UCSD-AML1 (cell line): ENCODE results near the gene DOCK9.

Experiments used
- DNase-seq: peaks from one replicate; lab custom pipeline; 2025; ENCODE audit not compliant: unreplicated experiment; lab: John Stamatoyannopoulos, UW

Gene DOCK9, protein sequence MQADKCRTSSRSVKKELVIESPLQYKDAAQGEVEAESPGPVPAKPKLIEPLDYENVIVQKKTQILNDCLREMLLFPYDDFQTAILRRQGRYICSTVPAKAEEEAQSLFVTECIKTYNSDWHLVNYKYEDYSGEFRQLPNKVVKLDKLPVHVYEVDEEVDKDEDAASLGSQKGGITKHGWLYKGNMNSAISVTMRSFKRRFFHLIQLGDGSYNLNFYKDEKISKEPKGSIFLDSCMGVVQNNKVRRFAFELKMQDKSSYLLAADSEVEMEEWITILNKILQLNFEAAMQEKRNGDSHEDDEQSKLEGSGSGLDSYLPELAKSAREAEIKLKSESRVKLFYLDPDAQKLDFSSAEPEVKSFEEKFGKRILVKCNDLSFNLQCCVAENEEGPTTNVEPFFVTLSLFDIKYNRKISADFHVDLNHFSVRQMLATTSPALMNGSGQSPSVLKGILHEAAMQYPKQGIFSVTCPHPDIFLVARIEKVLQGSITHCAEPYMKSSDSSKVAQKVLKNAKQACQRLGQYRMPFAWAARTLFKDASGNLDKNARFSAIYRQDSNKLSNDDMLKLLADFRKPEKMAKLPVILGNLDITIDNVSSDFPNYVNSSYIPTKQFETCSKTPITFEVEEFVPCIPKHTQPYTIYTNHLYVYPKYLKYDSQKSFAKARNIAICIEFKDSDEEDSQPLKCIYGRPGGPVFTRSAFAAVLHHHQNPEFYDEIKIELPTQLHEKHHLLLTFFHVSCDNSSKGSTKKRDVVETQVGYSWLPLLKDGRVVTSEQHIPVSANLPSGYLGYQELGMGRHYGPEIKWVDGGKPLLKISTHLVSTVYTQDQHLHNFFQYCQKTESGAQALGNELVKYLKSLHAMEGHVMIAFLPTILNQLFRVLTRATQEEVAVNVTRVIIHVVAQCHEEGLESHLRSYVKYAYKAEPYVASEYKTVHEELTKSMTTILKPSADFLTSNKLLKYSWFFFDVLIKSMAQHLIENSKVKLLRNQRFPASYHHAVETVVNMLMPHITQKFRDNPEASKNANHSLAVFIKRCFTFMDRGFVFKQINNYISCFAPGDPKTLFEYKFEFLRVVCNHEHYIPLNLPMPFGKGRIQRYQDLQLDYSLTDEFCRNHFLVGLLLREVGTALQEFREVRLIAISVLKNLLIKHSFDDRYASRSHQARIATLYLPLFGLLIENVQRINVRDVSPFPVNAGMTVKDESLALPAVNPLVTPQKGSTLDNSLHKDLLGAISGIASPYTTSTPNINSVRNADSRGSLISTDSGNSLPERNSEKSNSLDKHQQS (N-terminal part only)

DNA sequence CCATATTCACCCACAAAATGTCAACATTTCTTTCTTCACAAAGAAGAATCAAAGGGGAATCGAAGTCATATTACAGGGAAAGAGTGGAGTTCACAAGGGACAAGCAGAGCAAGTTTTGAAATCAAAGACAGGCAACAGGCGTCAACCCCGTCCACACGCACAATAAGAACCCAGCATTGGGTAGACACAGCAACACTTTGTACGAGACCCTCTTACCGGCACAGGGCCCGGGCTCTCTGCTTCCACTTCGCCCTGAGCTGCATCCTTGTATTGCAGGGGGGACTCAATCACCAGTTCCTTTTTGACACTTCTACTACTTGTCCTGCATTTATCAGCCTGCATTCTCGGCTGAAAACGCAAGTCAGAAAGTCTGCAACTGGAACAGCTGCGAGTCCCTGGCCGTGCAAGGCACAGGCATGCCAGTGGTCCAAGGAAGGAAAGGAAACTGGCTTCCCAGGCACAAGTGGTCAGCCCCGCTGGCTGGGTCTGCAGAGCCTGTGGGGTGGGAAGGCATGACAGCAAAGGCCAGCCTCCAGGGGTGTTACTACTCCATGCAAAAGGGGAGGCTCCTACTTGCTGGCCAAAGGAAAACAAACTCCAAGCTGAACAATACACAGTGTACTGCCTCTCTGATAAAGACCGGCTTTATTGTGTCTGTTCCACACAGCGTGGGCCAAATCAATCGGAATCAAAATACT is at the start of gene DOCK9:
DOCK9 (minus strand) TSS at position 497 of the 698 bp plus-strand sequence; CDS start at position 342, 155 bp downstream.
- DNase-seq, result no peak

DNA sequence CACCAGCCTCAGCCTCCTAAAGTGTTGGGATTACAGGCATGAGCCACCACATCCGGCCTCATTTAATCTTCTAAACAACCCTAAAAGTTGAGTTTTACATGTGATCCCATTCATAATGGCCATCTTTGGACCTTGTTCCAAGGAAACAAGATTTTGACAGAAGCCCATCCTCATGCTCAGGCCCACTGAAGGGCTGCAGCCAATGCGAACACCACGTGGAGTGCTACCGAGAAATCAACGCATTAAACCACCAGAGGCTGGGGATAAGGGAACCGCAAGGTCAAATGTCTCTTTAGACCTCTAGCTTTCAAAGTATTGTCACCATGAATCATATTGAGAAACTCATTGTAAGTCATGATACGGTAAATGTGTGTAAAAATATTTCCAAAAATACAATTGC is 49.4 kb upstream of the DOCK9 start:
- no peak for DNase-seq

DNA sequence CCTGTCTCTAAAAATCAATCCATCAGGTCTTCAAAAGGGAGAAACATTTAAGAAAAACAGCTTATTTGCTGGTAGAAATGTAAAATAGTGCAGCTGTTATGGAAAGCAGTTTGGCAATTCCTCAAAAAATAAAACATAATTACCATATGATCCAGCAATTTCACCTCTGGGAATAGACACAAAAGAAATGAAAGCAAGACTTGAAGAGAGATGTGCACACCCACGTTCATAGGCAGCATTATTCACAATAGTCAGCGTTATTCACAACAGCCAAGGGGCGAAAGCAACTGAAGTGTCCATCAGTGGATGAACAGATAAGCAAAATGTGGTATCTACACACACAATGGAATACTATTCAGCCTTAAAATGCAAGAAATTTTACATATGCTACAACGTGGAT is 45.1 kb upstream of the DOCK9 start:
- DNase-seq, result no peak

DNA sequence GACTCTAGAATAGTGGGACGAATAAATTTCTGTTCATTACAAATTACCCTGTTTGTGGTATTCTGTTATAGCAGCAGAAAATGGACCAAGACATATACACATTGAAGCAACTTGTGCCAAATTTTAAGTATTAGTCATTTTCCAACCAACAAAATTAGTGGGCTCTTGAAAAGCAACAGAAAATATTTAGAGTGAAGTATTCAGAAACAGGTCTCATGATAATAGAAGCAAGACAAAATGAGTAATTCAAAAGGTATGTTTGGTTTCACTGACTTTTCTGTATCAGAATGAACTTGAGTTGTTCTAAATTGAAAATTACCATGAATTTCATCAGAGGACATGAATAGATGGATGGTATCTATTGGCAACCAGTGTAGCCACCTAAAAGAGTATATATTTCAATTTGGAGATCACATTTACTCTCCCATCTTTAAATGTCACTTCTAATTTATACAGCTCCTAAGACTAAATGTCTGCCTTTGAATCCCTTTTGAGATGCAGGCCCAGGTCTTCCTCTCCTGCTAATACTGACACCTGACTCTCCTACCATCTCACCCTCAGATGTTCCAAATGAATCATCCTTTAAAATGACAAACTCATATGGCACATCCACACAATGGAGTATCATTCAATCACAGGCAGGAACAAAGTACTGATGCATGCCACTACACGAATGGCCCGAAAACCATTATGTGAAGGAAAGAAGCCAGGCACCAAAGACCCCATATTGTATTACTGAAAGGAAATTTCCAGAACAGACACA is 40.7 kb upstream of the DOCK9 start:
- DNase-seq, result no peak

DNA sequence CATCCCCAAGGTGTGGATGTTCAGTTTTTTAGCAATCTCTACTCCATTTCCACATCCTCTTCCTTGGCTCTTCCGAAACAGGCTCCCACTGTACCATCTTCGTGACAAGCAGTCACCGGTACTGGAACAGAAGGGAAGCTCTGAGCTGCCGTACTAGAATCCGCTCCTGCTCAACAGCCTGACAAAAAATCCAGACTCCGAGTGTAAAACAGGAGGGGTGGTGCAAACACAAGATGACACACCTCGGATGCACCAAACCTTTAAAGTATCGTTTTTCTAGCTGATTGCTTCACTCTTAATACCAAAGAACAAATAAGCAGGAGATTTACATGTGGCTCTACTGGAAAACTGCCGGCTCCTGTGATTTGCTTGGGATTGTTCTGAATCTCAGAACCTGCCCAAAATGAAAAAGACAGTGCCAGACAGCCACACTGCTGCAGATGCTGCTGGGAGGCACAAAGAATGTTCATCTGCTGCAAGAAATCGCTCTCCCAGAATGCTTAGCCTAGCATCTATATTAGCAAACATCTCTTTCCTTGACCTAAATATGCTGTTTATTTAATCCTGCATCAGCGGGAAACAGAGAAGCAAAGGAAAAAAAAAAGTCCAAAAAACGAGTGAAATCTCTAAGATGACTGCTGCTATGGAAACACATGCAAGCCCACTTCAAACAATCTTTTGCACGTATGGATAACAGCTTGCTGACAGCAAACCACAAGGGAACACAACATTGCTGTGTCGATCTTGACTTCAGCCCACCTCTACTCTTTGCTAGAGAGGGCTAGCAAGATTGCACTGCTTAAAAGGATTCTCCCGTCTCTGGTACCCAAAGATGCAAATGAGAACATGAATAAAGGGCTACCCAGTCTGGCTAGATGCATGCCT is 38.0 kb upstream of the DOCK9 start:
- DNase-seq, result no peak

DNA sequence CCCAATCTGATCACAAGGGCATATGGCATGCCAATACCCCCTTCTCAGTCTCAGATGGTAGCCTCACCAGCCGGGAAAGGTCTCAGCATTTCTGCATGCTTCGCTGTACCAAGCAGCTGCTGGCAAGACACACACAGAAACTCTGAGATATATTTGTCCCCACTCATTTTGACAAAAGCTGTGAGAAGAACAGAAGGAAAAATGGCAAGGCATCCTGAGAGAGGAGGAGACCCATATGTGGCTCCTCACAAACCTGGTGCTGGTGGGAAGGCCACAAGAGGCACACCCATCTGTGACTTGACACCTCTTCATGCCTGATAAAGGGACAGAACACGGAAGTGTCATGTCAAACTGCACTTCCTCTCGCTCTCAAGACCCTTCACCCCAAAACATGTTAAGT is 36.7 kb upstream of the DOCK9 start:
- DNase-seq, result no peak

DNA sequence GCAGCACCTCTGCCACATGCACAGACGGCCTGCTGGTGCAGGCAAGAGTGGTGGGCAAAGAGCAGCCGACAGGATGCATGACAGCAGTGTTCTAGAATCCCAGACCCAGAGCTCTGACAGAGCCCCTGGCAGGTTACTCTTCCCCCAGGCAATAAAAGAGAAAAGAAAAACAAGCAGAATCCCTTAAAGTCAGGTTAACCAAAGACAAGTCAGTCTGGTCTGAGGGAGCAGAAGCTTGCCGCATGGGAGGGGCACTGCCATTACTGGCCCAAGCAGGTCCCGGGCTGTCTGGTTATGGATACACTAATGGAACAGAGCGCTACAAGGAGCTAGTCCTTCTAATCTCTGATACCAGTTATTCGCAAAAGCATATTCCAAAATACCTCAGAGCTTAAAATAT is 36.1 kb upstream of the DOCK9 start:
- no peak for DNase-seq

DNA sequence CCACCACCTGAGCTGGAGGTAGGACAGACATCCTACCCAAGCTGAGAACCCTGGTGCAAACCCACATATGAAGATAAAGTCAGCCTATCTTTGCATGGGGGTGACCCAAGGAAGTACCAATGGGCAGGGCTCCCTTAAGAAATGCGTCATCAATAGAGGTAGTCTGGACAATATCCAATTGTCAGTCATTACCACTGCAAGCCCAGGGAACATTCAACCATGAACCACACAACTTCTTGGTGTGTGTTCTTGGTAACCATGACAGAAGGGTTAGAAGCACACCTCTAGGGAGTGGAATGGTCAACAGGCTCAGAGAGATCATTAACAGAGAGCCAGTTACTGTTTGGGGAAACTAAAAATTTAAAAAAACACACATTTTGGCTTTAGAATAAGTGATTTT is 34.7 kb upstream of the DOCK9 start:
- DNase-seq, result no peak

DNA sequence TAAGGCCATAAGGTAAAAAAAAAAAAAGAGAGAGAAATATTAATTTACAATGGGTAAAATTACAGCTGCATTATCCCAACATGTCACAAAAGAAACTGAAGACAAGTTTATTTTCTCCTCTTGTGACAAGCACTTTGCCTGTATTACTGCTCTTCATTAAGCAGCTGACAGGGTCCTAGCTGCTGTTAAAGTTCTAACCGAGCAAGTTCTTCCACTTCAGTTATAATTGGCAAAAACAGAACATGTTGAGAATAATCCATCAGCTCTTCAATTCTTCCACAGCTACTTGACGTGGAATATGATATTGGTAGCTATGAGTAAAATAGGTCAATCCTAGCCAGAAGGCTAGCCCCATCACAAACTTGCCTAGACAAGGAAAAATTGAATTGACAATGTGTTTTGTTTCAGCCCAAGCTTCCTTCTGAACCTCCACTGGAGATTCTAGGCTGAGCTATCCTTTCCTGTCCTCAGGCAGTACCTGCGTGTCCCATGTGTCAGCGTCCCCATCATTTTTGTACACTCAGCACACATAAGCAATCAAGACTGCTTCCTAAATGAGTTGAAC is 32.2 kb upstream of the DOCK9 start:
- no peak for DNase-seq

DNA sequence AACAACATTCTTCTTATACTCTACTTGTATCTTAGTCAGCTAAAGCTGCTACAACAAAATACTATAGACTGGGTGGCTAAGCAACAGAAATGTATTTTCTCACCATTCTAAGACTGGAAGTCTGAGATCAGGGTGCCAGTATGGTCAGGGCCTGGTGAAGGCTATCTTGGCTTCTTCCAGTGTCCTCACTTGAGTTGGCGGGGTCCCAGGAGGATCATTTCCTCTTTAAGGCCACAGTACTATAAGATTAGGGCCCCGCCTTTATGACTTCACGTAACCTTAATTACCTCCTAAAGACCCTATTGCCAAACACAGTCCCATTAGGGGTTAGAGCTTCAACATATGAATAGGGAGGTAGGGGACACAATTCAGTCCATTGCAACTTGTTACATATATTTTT is 30.7 kb upstream of the DOCK9 start:
- no peak for DNase-seq

DNA sequence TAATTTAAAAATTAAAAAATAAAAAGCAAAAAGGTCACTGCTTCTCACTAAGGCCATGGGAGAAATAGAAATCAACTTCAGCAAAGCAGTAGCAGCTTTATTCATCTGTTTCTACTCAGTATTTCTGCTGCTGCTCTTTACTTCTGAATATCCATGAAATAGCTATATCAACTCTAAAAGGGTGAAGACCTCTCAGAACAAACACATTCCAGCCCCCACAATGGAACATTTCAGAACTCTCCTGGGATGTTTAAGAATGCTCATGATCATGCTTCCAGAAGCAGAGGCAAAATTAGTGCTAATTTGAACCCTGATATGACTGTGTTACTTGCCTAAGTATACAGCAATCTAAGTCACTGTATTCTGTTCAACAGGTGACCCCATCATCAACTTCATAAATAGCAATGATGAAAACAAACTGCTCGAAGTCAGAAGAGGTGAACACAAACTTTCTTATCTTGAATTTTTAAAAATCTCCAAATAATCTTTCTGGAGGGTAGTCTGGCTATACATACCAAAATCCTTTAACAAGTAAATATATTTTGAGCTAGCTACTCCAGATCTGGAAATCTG is 29.6 kb upstream of the DOCK9 start:
- DNase-seq, result no peak

DNA sequence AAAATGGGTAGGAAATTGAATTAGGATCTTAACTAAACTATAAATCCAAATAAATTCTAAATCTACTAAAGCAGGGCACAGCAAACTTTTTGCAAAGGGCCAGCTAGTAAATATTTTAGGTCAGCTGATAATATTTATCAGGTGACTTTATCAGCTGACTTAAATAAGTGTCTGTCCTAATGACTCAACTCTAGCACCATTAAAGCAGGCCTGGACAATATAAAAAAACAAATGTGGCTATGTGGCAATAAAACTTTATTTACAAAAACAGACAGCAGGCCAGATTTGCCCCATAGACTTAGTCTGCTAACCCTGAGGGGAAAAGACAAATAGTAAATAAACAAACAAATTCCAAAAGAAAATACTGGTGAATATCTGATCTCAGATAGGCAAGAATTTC is 27.7 kb upstream of the DOCK9 start:
- no peak for DNase-seq

DNA sequence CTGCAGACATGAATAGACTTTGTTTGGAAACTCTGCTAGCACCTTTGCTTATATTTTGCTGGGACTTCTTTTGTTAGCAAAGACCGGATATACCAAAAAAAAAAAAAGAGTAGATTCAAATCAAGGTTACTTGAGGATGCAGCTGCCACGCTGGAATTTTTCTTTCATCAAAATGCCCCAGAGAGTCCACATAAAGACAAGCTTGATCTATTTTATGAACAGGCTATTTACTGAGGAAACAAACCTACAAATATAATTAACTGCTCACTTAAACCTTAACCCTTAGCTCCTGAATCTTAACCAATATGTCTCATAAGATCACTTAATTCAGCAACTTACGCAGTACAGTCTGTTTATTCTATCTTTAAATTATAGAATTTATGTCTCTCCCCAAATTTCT is 27.1 kb upstream of the DOCK9 start:
- DNase-seq, result no peak

DNA sequence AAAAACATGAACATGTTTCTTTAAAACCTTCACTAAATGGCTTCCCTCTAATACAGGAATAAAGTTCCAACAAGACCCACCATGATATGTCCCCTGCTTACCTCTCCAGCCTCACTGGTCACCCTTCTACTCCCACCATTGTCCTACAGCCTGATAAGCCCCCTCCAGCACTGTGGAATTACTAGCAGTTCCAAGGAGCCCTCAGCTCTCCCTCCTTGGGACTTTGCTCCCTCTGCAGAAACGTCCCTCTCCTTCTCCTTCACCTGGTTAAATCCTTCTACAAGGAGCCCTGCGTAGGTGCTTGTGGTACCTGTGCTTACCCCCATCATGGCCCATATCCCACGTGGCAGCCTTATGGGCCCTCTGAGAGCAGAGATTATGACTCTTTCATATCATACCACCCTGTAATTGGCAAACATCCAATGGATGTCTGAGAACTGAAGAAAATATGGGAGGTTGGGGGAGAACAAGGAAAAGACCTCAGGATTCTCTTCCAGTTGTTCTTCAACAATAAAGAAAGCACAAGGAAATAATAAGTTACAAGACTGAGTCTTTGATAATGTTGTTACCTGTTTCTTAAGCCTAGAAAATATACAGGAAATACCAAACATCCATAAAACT is 26.1 kb upstream of the DOCK9 start:
- DNase-seq, result no peak

DNA sequence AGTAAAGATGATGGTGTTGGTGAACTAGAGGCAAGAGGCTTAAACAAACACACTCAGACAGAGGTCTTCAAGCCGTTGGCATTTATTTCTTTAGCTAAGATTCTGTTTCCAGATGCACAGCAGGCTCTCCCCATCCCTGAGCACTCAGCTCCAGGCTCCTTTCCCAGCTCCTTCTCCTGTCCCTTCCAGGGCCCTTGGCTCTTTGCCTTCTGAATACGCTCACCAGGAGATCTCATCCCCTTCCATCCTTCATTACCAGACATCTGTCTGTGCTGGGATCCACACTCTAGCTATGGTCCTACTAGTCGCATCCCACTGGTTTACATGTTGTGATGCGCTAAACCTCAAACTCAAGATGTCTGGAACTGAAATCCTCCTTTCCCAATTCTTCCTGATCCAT is 25.3 kb upstream of the DOCK9 start:
- DNase-seq, result no peak

DNA sequence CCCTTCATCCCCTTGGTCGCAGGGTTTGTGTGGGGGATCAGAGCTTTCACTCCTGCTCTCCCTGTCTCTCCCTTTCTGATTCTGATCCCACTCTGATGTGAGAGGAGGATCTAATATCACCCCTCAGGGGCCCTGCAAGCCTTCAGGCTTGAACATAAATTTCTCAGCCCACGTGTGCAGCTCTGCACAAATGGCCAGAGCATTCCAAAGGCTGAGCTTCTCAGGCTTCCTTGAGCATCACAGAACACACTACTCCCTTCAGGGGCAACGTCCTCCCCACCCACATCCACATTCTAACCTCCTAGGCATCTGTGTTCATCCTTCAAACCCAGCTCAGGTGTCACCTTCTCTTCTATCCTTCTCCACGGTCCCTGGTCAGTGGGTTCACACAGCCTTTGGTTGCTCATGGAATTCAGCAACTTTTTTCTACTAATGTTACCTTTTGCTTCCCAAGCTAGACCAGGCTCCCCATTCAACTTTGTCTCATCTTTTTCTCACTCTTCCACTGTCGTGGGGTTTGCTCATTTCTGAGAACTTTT is 24.4 kb upstream of the DOCK9 start:
- no peak for DNase-seq

DNA sequence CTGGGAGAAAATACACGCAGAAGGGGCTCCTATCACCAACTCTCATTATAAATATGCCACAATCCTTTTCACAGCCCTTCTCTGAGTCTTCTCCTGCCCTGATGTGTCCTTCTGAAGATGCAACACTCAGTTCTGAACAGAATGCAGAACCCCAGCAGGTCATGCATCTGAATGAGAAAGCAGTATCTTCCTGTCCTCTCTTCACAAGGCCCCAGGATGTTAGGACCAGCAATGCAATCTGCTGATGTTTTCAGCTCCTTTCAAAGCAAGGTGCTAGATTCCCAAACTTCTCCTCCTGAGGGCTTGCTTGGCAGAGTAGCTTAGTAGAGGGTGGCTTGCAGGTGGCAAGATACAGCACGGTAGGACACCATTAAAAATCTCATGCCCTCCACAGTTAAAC is 22.3 kb upstream of the DOCK9 start:
- no peak for DNase-seq

DNA sequence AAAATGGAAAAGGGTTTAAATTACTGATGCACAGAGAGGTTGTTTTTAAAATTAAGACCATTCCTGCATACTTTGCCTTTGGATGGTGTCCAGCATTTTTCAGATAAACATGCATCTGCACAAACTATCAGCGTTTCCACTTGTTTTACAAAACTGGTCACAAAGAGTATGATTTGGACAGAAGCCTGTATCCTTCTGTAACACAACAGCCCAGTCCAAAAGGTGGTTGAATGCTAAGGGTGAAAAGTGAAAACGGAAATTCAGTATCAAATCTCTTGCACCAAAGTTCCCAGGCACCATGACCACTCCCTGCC is 21.7 kb upstream of the DOCK9 start:
- no peak for DNase-seq
